GM18505 (cell line): Measurements from ENCODE around the gene ARHGAP25.

Source experiments
- ATAC-seq: cut with Tn5 transposase; IDR thresholded peaks from one replicate; pipeline ENCODE4 v1.9.1; 2021; ENCODE audit not compliant: unreplicated experiment
- POLR2A ChIP-seq: IDR thresholded peaks from 4 replicates; pipeline ENCODE4 v1.6.1; 2011; ENCODE audit warnings: borderline replicate concordance; ENCODE audit not compliant: insufficient read depth, insufficient read length; ENCODE audit errors: extremely low read depth

ARHGAP25 gene

DNA sequence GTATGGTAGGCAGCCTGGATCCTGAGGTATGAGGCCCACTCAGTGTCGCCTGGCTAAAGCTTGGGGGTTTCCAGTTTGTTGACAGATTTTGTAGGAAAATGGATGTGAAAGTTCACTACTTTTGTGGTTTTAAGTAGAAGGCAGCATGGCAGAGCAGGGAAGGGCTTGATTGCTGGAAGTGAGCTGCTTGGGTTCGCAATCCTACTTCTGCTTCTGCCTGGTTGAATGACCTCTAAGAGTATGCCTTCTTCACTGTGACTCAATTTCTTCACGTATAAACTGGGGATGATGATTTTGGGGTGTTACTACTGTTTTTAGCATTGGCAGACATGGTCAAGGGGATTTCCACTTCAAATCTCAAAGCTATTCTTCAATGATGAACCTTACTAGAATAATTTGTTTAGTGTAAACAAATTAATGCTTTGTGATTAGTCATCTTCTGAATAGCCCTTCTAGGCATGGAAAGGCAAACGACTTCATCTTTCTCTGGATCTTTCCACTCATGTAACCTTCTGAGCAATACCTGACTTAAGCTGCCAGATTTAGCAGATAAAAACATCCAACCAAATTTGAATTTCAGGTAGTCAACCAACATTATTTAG is 123.3 kb downstream of the ARHGAP25 start:
- peak; percentile 65 for ATAC-seq
- TF ChIP-seq POLR2A, result no peak

- TF ChIP-seq POLR2A, result no peak
- ATAC-seq, result no peak
These were observed 125.5 kb downstream of the ARHGAP25 start for GRCh38 chr2:68860111-68860510.

GRCh38 chr2:68861330-68861729 is 126.7 kb downstream of the ARHGAP25 start:
- no peak for ATAC-seq
- no peak for TF ChIP-seq POLR2A

GRCh38 chr2:68862889-68863288 is 128.3 kb downstream of the ARHGAP25 start:
- ATAC-seq, result no peak
- no peak for TF ChIP-seq POLR2A

- no peak for TF ChIP-seq POLR2A
- no peak for ATAC-seq
These were observed 129.4 kb downstream of the ARHGAP25 start for GRCh38 chr2:68863996-68864395.

GRCh38 chr2:68865108-68865507 is 130.5 kb downstream of the ARHGAP25 start:
- TF ChIP-seq POLR2A, result no peak
- ATAC-seq, result no peak

DNA sequence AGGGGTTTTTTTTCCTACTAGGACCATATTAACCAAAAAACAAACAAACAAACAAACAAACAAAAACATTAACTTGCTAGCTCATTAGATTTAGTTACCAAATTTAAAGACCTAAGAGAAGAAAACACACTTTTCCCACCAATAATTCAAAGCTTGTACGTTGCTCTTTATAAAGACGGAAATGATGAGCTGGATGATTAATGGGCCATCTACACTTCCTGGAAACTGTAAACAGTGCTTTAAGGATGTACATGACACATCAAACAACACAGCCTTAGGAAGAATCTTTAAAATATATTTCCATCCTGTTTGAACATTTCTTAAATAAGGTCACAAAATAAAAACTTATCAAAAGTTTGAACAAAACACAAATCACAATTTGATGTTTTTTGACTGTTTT is 135.6 kb downstream of the ARHGAP25 start:
- ATAC-seq, result no peak
- TF ChIP-seq POLR2A, result no peak

GRCh38 chr2:68871159-68871764 is 136.7 kb downstream of the ARHGAP25 start, which contains the start of gene BMP10:
TSS of gene BMP10 (minus strand) at chr2:68871397. CDS start at chr2:68871358, 39 bp downstream.
- ATAC-seq, result no peak
- no peak for TF ChIP-seq POLR2A
